Transverse colon (tissue), 4 donors: ENCODE data around the gene PHF21A.

Experiments used
- CTCF ChIP-seq, 5 experiments: fragments of 200-600 bp in 3 of 5; fragments of 450-650 bp in 2 of 5; sonication (generic) in 3 of 5; IDR thresholded peaks; 1 replicate in 2 of 5; 2 replicates in 3 of 5; pipeline ENCODE4 v1.5.1; 2016 to 2017; ENCODE audit warnings: antibody characterized with exemption in 5 of 5, inconsistent platforms in 3 of 5, mild to moderate bottlenecking in 2 of 5, moderate library complexity in 1 of 5
- EP300 ChIP-seq: sonication (generic); formaldehyde crosslinking; IDR thresholded peaks from one replicate; pipeline ENCODE4 v1.6.1; 2017; ENCODE audit warnings: antibody characterized with exemption, low read depth
- POLR2A ChIP-seq: fragments of 450-650 bp; IDR thresholded peaks from one replicate; pipeline ENCODE4 v1.6.1; 2016; ENCODE audit warnings: antibody characterized with exemption, mild to moderate bottlenecking, moderate library complexity
- POLR2AphosphoS5 ChIP-seq, 3 donors: sonication (generic); formaldehyde crosslinking; IDR thresholded peaks; one replicate each; pipeline ENCODE4 v1.6.1; 2016; ENCODE audit warnings: antibody characterized with exemption in 3 of 3

GRCh38 chr11:45906096-45906682 lies 215.1 kb downstream of the PHF21A start:
- TF ChIP-seq CTCF (IDR thresholded peaks at IDR 0.05), result no peak
- no peak for TF ChIP-seq EP300
- no peak for TF ChIP-seq POLR2A
- peak in 1 of 3 donors; percentile 32 for TF ChIP-seq POLR2AphosphoS5 (IDR thresholded peaks at IDR 0.05)
